Astrocyte of the spinal cord (primary cell): ENCODE data around the gene WDR76.

Experiments
- DNase-seq: peaks from one replicate; pipeline ENCODE4 v3.0.0; 2011; ENCODE audit warnings: low read depth, low spot score
- H3K4me3 ChIP-seq: 2 replicates; pipeline ENCODE4 v1.5.1; 2011; ENCODE audit warnings: low read depth, mild to moderate bottlenecking, low read length, moderate library complexity
- in situ Hi-C: cut with HindIII; loops from 2 replicates; pipeline ENCODE4 v1.10.0; 2017; ENCODE audit warnings: low sequenced_read_pairs
- TF ChIP-seq, protein P1 (sequence below): IDR thresholded peaks from 2 replicates; pipeline ENCODE4 v1.5.1; 2012; ENCODE audit warnings: low read depth, mild to moderate bottlenecking, low read length, inconsistent platforms

WDR76 gene

DNA sequence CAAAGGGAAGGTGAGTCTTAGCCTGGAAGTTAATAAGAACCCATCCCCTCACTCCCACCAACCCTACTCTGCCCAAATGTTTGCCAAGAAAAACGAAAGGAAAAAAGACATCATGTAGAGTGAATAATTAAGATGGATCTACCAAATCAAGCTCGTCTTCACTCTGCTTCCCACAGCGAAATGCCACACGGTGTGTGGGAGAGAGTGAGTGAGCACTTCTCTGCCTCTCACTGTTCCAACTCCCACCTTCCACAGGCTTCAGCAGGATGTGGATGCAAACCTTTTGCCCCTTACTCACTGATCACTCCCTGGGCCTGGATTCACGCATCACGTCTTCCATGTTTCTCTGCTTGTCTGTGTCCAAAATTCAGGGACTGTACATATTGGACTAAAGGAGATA lies 85.4 kb downstream of the WDR76 start:
- no peak overlapping the region for H3K4me3 ChIP-seq
- TF ChIP-seq, protein P1, sequence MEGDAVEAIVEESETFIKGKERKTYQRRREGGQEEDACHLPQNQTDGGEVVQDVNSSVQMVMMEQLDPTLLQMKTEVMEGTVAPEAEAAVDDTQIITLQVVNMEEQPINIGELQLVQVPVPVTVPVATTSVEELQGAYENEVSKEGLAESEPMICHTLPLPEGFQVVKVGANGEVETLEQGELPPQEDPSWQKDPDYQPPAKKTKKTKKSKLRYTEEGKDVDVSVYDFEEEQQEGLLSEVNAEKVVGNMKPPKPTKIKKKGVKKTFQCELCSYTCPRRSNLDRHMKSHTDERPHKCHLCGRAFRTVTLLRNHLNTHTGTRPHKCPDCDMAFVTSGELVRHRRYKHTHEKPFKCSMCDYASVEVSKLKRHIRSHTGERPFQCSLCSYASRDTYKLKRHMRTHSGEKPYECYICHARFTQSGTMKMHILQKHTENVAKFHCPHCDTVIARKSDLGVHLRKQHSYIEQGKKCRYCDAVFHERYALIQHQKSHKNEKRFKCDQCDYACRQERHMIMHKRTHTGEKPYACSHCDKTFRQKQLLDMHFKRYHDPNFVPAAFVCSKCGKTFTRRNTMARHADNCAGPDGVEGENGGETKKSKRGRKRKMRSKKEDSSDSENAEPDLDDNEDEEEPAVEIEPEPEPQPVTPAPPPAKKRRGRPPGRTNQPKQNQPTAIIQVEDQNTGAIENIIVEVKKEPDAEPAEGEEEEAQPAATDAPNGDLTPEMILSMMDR: no peak
- in situ Hi-C loops: no loop called here
- no peak for DNase-seq

DNA sequence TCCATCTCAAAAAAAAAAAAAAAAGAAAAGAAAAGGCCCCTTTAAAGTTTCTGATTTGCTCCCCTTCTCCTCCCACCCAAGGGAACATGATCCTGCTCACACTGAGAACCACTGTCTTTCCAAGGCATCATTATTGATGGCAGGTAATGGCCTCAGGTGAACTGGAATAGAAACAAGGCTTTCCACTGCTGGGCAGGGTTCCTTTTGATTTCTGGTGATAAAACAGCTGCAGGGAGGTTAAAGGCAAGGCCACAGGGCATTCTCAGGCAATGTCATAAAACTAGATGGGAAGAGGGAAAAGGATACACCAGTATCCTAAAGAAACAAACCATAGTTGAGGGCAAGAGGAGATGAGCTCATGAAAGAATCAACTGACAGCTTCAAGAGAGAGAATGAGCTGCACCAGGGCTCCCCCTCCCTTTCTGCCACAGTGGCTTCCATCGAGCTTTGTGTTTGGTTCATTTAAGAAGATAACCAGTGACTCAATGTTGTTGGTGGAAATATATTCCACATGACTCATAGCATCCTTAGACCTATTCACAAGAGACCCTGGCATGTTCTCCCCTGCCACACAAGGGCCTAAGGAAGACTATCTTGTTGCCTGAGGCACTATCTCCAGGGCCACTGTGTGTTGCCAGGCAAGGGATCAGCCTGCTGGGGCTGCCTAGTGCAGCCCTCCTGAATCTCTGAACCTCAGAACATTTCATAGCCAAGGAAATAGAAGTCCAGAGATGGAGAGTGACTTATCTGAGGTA lies 86.4 kb downstream of the WDR76 start:
- DNase-seq: peak; percentile 98
- in situ Hi-C loops: no loop called here
- TF ChIP-seq, protein P1: no peak
- no peak overlapping the region for H3K4me3 ChIP-seq

- peak; percentile 33 for DNase-seq
- TF ChIP-seq, protein P1: no peak
- H3K4me3 ChIP-seq: no peak overlapping the region
- in situ Hi-C loops: no loop called here
Measured at GRCh38 chr15:43913941-43914340, 87.1 kb downstream of the WDR76 start.

- no peak for DNase-seq
- in situ Hi-C loops: no loop called here
- H3K4me3 ChIP-seq: no peak overlapping the region
- TF ChIP-seq, protein P1: no peak
Measured at GRCh38 chr15:43915631-43916325, 89.0 kb downstream of the WDR76 start.

- DNase-seq: no peak
- TF ChIP-seq, protein P1: no peak
- in situ Hi-C loops: no loop called here
- H3K4me3 ChIP-seq: no peak overlapping the region
Measured at GRCh38 chr15:43916326-43916660, 89.5 kb downstream of the WDR76 start.
